ENCODE measurements around the gene DNAJC27.
A peak's percentile ranks its signal among the peaks of the same experiment; 100 is the strongest.

DNAJC27 gene

GRCh38 chr2:24969784-24970183 lies 2.0 kb downstream of the DNAJC27 start:
- no peak for DNase-seq

GRCh38 chr2:24961903-24962302 lies 9.9 kb downstream of the DNAJC27 start:
- no peak for DNase-seq

GRCh38 chr2:24959761-24960160 lies 12.0 kb downstream of the DNAJC27 start:
- no peak for DNase-seq

DNA sequence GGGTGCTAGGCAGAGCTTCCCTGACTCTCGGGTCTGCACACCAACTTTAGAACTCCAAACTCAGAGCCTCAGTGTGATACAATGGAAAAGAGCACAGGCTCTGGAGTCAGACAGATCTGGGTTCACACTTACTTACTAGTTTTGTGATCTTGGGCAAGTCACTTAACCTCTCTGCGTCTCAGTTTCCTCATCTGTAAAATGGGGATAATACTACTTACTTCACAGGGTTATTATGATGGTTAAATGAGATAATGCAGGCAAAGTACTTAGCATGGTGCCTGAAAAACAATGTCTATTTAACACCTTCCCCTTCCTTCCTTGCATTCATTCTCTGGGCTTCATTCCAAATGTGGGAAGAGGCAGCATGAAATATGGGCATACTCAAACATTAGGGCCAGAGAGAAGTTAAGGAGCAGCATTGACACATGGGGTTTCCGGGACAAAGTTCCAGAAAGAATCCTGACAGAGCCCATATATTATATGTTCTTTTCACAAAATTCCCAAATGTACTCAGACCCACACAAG lies 13.3 kb downstream of the DNAJC27 start:
- no peak for DNase-seq

DNA sequence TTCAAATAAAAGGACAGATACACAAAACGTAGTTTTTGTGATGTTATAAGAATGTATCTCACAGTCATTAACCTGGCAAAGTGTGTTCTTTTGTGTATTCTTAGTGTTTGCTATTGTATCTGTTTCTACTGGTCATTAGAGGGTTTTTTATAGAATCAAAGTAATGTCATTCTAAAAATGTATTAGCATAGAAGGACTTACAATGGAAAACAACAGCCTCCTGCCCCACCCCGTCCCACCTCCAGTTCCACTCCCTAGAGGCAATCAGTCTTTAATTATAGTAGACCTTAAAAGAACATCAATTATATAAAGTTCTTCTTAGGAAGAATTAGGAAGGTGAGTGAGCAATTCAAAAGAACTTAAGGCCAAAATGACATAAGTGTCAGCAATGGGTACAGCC lies 13.8 kb downstream of the DNAJC27 start:
- no peak for DNase-seq

DNA sequence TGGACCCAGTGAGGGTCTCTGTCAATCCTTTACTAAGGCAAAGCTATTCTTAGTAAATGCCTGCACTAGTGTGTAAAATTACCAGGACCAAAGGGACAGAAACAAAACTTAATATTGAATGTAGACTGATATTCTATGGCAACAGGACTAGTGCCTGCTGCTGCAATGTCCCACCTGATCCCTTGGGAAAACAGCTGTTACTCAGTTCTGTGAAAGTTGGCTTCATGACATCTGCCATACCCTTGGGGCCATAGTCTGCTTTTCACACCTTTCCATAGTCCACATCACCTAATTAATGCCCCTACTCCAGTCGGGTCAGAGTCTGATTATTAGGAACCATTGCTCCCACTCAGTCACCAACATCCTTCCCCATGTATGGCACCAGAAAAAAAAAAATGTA lies 14.5 kb downstream of the DNAJC27 start:
- DNase-seq, result no peak

- no peak for DNase-seq
These were observed 15.8 kb downstream of the DNAJC27 start for GRCh38 chr2:24955921-24956320.

GRCh38 chr2:24955232-24955631 lies 16.5 kb downstream of the DNAJC27 start:
- DNase-seq, result no peak

- DNase-seq, result no peak
These were observed 21.7 kb downstream of the DNAJC27 start for GRCh38 chr2:24950102-24950501.

DNA sequence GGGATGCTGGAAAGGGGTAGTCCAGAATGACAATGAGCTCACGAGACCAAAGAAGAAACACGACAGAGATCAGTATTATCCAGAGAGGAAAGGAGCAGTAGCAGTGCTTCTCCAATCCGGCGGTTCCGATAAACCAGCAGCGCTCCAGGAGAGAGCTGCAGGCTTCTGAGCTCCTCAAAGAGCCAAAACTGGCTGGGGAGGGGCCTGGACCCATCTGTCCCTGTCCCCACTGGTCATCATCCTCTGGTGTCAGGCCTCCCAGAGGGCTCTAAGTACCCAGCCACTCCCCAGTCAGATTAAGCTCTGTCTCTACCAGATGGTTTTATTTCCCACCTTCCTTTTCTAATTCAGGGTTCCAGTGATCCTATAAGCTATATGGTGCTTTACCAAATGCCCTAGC lies 23.2 kb downstream of the DNAJC27 start:
- no peak for DNase-seq

DNA sequence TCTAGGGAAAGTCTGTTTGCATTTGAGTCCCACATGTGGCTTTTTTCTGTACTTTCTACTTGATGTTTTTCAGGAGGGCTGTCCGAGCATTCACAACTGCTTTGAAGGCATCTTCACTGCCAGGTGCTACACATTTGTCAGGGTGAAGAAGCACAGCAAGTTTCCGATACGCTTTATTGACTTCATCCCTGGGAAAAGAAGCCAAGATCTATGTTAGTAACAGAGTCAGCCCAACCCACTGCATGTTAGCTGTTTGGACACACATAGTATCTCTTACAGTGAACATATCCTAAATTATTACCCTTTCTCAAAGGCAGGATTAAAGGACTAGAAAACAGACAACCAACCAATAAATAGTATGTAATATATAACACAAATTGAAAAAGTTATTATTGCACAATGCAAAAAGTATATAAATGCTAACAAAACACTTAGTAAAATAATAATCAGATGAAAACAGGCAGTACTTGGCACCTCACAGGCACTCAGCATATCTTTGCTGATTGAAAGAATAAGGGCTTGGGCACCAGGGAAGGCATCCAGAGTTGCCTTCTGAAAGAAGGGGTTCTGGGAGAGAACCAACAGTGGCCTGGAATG lies 24.1 kb downstream of the DNAJC27 start:
- DNase-seq, result no peak

DNA sequence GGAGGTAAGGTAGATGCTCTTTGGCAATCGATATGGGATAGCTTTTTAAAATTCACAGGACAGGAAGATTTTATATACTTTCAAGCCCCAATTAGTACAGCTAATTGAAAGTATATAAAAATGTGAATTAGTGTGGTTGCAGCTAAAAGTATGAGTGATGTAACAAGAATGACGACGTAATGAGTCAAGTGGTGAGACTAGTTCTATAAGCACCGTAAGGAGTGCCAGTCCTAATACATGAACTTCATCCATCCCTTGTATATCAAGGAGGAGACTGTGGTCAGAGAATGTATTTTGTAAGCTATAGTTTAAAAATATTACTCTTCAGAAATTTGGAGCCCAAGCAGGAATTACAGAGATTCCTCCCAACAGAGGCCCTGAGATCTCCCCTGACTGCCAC lies 25.8 kb downstream of the DNAJC27 start:
- DNase-seq, result no peak

- DNase-seq, result no peak
These were observed 28.2 kb downstream of the DNAJC27 start for GRCh38 chr2:24943427-24944053.

DNA sequence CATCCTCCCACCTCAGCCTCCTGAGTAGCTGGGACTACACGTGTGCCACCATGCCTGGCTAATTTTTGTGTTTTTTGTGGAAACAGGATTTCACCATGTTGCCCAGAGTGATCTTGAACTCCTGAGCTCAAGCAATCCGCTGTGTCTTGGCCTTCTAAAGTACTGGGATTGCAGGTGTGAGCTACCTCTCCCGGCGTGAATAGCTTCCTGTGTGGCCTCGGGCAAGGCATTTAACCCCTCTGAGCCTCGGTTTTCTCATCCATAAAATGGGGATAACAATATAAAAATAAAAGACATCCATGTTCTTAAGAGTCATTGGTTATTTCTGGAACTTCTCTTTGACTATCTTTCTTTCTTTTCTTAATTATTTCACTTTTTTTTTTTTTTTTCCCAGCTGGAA lies 32.4 kb downstream of the DNAJC27 start:
- no peak for DNase-seq

DNA sequence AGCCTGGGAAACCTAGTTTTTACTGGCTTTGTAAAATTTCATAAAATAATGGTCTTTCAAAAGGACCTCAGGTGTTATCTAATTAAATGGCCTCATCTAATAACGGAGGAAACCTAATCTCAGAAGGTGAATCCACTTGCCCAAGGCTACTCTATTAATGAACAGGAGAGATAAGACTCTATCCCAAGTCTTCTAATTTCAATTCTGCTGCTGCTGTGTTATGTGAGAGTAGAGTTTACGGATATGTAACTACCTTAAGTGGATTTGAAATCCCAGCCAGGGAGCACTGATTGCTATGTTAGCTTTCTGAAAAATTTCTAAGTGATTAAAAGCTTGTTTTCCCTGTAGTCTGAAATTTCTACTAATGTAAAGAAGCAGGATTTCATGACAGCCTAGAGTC lies 34.5 kb downstream of the DNAJC27 start:
- no peak for DNase-seq

GRCh38 chr2:24935145-24935544 lies 36.6 kb downstream of the DNAJC27 start:
- DNase-seq, result no peak

DNA sequence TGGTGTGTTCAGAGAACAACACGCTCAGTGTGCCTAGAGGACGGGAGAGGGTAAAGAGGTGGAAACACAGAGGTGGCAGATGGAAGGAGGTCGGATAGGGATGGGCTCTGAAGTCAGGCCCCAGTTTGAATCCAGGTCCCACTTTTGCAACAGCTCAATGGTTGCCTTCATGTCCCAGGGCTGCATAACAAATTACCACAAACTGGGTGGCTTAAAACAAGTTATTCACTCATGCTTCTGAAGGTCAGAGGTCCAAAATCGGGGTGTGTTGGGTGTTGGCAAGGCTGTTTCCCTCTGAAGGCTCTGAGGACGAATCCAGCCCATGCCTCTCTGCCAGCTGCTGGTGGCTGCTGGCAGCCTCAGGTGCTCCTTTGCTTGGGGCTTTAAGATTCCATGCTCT lies 39.0 kb downstream of the DNAJC27 start:
- no peak for DNase-seq

- DNase-seq, result no peak
These were observed 41.0 kb downstream of the DNAJC27 start for GRCh38 chr2:24930768-24931167.

DNA sequence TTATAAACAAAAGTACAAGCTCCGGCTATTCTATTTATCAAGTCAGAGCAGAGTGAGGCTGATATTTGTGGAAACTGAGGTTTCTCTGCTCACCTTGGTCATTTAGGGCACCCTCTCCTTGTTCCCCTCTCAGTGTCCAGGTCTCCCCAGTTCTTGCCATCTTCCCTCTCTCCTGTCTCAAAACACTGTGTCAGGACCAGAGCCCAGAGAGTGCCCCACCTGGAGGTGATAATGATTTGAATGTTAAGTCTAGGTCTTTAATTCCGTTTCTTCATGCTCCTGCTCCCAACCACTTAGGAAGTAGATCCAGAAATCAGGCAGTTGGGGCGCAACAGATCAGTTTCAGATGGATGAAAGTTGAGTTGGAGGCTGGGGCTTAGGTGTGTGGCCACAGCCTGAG lies 42.5 kb downstream of the DNAJC27 start:
- DNase-seq, result no peak

- DNase-seq, result no peak
These were observed 43.7 kb downstream of the DNAJC27 start for GRCh38 chr2:24928036-24928435.

- peak; percentile 60 for DNase-seq
These were observed 45.0 kb downstream of the DNAJC27 start for GRCh38 chr2:24926602-24927252.

- DNase-seq, result no peak
These were observed 45.5 kb downstream of the DNAJC27 start for GRCh38 chr2:24926220-24926601.

DNA sequence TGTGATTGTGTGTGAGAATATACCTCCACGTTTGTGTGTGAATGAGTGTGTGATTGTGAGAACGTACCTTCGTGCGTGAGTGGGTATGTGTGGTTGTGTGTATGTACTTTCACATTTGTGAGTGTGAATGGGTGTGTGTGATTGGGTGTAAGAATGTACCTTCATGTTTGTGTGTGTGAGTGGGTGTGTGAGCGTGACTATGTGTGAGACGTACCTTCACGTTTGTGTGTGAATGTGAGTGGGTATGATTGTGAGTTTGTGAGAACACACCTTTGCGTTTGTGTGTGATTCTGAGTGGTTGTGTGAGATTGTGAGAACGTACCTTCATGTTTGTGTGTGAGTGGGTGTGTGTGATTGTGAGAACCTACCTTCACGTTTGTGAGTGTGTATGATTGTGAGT lies 45.9 kb downstream of the DNAJC27 start:
- no peak for DNase-seq

- DNase-seq, result no peak
These were observed 47.0 kb downstream of the DNAJC27 start for GRCh38 chr2:24924732-24925131.

DNA sequence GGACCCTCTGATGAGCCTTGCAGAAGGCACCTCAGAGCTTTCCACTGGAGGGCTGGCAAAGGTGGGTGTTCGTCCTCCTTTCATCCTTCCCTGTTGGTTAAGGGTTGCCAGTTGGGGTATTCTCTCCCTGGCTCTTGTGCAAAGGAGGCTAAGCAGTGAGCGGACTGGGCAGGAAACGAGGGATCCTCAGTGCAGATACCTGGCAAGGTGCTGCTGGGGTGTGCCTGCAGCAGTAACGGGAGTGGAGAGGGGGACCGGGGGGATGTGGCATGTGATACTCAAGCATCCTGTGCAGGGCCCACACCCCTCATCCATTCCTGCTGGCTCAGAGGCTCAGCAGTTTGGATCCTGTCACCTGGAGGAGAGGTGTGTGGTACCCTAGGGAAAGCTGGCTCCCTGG lies 47.5 kb downstream of the DNAJC27 start:
- no peak for DNase-seq
